ENCODE data around the gene C12orf43. TPM values are rescaled to one million over a fixed set of nuclear protein-coding genes. Genes with fewer than 3 reads are reported as not detected.
A peak's percentile ranks its signal among the peaks of the same experiment; 100 is the strongest.
"Not testable (repeated sequence)": the region's sequence is repeated elsewhere in the genome, so short reads cannot be mapped to it uniquely, and the experiment has no call there.

The C12orf43 gene
- 14.7 TPM for total RNA-seq

GRCh38 chr12:121015825-121016766, at the start of gene C12orf43:
TSS of gene C12orf43 (minus strand) at chr12:121016487. CDS start at chr12:121016474, 13 bp downstream.
- peak; percentile 94 for DNase-seq (ENCODE audit: low spot score)

GRCh38 chr12:121065345-121065744, 49.1 kb upstream of the C12orf43 start:
- DNase-seq (ENCODE audit: low spot score): no peak

GRCh38 chr12:121064586-121064985, 48.3 kb upstream of the C12orf43 start:
- not testable (repeated sequence) for DNase-seq (ENCODE audit: low spot score)

GRCh38 chr12:121064116-121064515, 47.8 kb upstream of the C12orf43 start:
- no peak for DNase-seq (ENCODE audit: low spot score)

GRCh38 chr12:121062391-121063045, 46.2 kb upstream of the C12orf43 start:
- DNase-seq (ENCODE audit: low spot score): no peak

- DNase-seq (ENCODE audit: low spot score): no peak
Observed at GRCh38 chr12:121061831-121062230, 45.5 kb upstream of the C12orf43 start.

- peak; percentile 23 for DNase-seq (ENCODE audit: low spot score)
Observed at GRCh38 chr12:121060149-121061001, 44.1 kb upstream of the C12orf43 start.

- DNase-seq (ENCODE audit: low spot score): no peak
Observed at GRCh38 chr12:121059031-121059898, 43.0 kb upstream of the C12orf43 start.

- DNase-seq (ENCODE audit: low spot score): no peak
Observed at GRCh38 chr12:121057794-121058193, 41.5 kb upstream of the C12orf43 start.

GRCh38 chr12:121053706-121054105, 37.4 kb upstream of the C12orf43 start:
- no peak for DNase-seq (ENCODE audit: low spot score)

- DNase-seq (ENCODE audit: low spot score): no peak
Observed at GRCh38 chr12:121050725-121051124, 34.4 kb upstream of the C12orf43 start.

GRCh38 chr12:121048442-121048841, 32.2 kb upstream of the C12orf43 start:
- DNase-seq (ENCODE audit: low spot score): no peak

- DNase-seq (ENCODE audit: low spot score): peak; percentile 60
Observed at GRCh38 chr12:121047400-121047799, 31.1 kb upstream of the C12orf43 start.

- no peak for DNase-seq (ENCODE audit: low spot score)
Observed at GRCh38 chr12:121043067-121043466, 26.8 kb upstream of the C12orf43 start.

- peak; percentile 41 for DNase-seq (ENCODE audit: low spot score)
Observed at GRCh38 chr12:121038861-121039668, 22.8 kb upstream of the C12orf43 start, which contains the start of gene OASL. TSS of gene OASL (minus strand) at chr12:121039246. CDS start at chr12:121038971, 275 bp downstream.

GRCh38 chr12:121036810-121037326, 20.6 kb upstream of the C12orf43 start:
- DNase-seq (ENCODE audit: low spot score): no peak

- no peak for DNase-seq (ENCODE audit: low spot score)
Observed at GRCh38 chr12:121034616-121035305, 18.5 kb upstream of the C12orf43 start.

- DNase-seq (ENCODE audit: low spot score): no peak
Observed at GRCh38 chr12:121033625-121034349, 17.5 kb upstream of the C12orf43 start.
